HEK293 (cell line): ENCODE measurements around the gene LILRA6.

Experiments used
- CTCF ChIA-PET: fragments of 350-600 bp; formaldehyde crosslinking; extraction: SDS; loops from one replicate; lab custom pipeline; 2021; ENCODE audit warnings: antibody characterized with exemption; lab: Yijun Ruan, JAX
- POLR2A ChIA-PET: fragments of 300-600 bp; formaldehyde crosslinking; extraction: SDS; loops from one replicate; lab custom pipeline; 2020; ENCODE audit warnings: antibody characterized with exemption, inconsistent platforms; lab: Yijun Ruan, JAX
- H3K27ac ChIP-seq: fragments of 200-500 bp; sonication (Bioruptor generic); 2 replicates; pipeline ENCODE4 v1.5.1; 2014; ENCODE audit warnings: low read depth, low read length, control low read depth, inconsistent platforms; ENCODE audit errors: extremely low read depth
- H3K36me3 ChIP-seq, 2 experiments: fragments of 200-500 bp in 1 of 2; sonication (Bioruptor generic) in 1 of 2; 1 replicate in 1 of 2; 2 replicates in 1 of 2; pipeline ENCODE4 v1.5.1; 2014 to 2017; ENCODE audit warnings: inconsistent platforms in 2 of 2, low read length in 2 of 2; ENCODE audit not compliant: control insufficient read depth in 2 of 2, insufficient read depth in 1 of 2
- H3K4me1 ChIP-seq: fragments of 200-500 bp; sonication (Bioruptor generic); 2 replicates; pipeline ENCODE4 v1.5.1; 2014; ENCODE audit warnings: mild to moderate bottlenecking, low read length, inconsistent platforms; ENCODE audit not compliant: control insufficient read depth, insufficient read depth
- H3K4me3 ChIP-seq: 2 replicates; pipeline ENCODE4 v1.5.1; 2011; ENCODE audit warnings: low read depth, mild to moderate bottlenecking, control low read depth, low read length, moderate library complexity
- H3K9me3 ChIP-seq: fragments of 200-500 bp; sonication (Bioruptor generic); 2 replicates; pipeline ENCODE4 v1.5.1; 2014; ENCODE audit warnings: low read depth, low read length, inconsistent platforms; ENCODE audit not compliant: control insufficient read depth, insufficient read depth
- EGR2 ChIP-seq: fragments of 450-650 bp; formaldehyde crosslinking; IDR thresholded peaks from 2 replicates; pipeline ENCODE4 v1.5.1; 2016; ENCODE audit warnings: low read depth, missing biosample characterization, missing genetic modification characterization
- GLIS1 ChIP-seq: fragments of 450-650 bp; formaldehyde crosslinking; IDR thresholded peaks from 2 replicates; pipeline ENCODE4 v1.5.1; 2016; ENCODE audit warnings: missing biosample characterization, missing genetic modification characterization
- KLF1 ChIP-seq: fragments of 450-650 bp; formaldehyde crosslinking; IDR thresholded peaks from 2 replicates; pipeline ENCODE4 v1.5.1; 2016; ENCODE audit warnings: missing biosample characterization, missing genetic modification characterization
- KLF7 ChIP-seq: fragments of 450-650 bp; formaldehyde crosslinking; IDR thresholded peaks from 2 replicates; pipeline ENCODE4 v1.5.1; 2016; ENCODE audit warnings: missing biosample characterization, missing genetic modification characterization, borderline replicate concordance
- KLF8 ChIP-seq: fragments of 450-650 bp; formaldehyde crosslinking; IDR thresholded peaks from 2 replicates; pipeline ENCODE4 v1.5.1; 2016; ENCODE audit warnings: missing biosample characterization, missing genetic modification characterization
- MYNN ChIP-seq: fragments of 450-650 bp; formaldehyde crosslinking; IDR thresholded peaks from 2 replicates; pipeline ENCODE4 v1.5.1; 2016; ENCODE audit warnings: missing biosample characterization, missing genetic modification characterization, borderline replicate concordance
- OSR2 ChIP-seq: fragments of 450-650 bp; formaldehyde crosslinking; IDR thresholded peaks from 2 replicates; pipeline ENCODE4 v1.5.1; 2016; ENCODE audit warnings: missing biosample characterization, missing genetic modification characterization
- SCRT1 ChIP-seq: fragments of 450-650 bp; formaldehyde crosslinking; IDR thresholded peaks from 2 replicates; pipeline ENCODE4 v1.5.1; 2016; ENCODE audit warnings: missing biosample characterization, missing genetic modification characterization, borderline replicate concordance
- ZBTB20 ChIP-seq: fragments of 450-650 bp; formaldehyde crosslinking; IDR thresholded peaks from 2 replicates; pipeline ENCODE4 v1.5.1; 2016; ENCODE audit warnings: missing biosample characterization, missing genetic modification characterization
- ZFHX2 ChIP-seq: fragments of 450-650 bp; formaldehyde crosslinking; conservative IDR thresholded peaks from 2 replicates; pipeline ENCODE4 v1.5.1; 2016; ENCODE audit warnings: missing biosample characterization, missing genetic modification characterization
- ZNF10 ChIP-seq: fragments of 450-650 bp; formaldehyde crosslinking; IDR thresholded peaks from 2 replicates; pipeline ENCODE4 v1.5.1; 2017; ENCODE audit warnings: missing biosample characterization, missing genetic modification characterization
- ZNF140 ChIP-seq: fragments of 450-650 bp; formaldehyde crosslinking; IDR thresholded peaks from 2 replicates; pipeline ENCODE4 v1.5.1; 2016; ENCODE audit warnings: missing biosample characterization, missing genetic modification characterization
- ZNF266 ChIP-seq: fragments of 450-650 bp; formaldehyde crosslinking; IDR thresholded peaks from 2 replicates; pipeline ENCODE4 v1.5.1; 2016; ENCODE audit warnings: missing biosample characterization, missing genetic modification characterization, low read depth
- ZNF341 ChIP-seq: fragments of 450-650 bp; formaldehyde crosslinking; IDR thresholded peaks from 2 replicates; pipeline ENCODE4; 2016; ENCODE audit warnings: low read depth, missing biosample characterization, missing genetic modification characterization
- ZNF423 ChIP-seq: fragments of 450-650 bp; formaldehyde crosslinking; IDR thresholded peaks from 2 replicates; pipeline ENCODE4 v1.5.1; 2016; ENCODE audit warnings: missing biosample characterization, missing genetic modification characterization
- ZNF626 ChIP-seq: fragments of 450-650 bp; sonication (Bioruptor Pico); formaldehyde crosslinking; IDR thresholded peaks from 2 replicates; pipeline ENCODE4 v1.5.1; 2018; ENCODE audit warnings: missing biosample characterization, missing genetic modification characterization, inconsistent platforms
- ZNF660 ChIP-seq: fragments of 450-650 bp; IDR thresholded peaks from 2 replicates; pipeline ENCODE4 v1.5.1; 2018; ENCODE audit warnings: missing biosample characterization, mild to moderate bottlenecking, missing genetic modification characterization
- ZNF776 ChIP-seq: fragments of 450-650 bp; formaldehyde crosslinking; IDR thresholded peaks from 2 replicates; pipeline ENCODE4 v1.5.0; 2017; ENCODE audit warnings: missing biosample characterization, missing genetic modification characterization, borderline replicate concordance
- ZNF777 ChIP-seq: fragments of 450-650 bp; formaldehyde crosslinking; IDR thresholded peaks from 2 replicates; pipeline ENCODE4 v1.5.1; 2017; ENCODE audit warnings: missing biosample characterization, missing genetic modification characterization, borderline replicate concordance
- ZSCAN16 ChIP-seq: fragments of 450-650 bp; formaldehyde crosslinking; IDR thresholded peaks from 2 replicates; pipeline ENCODE4 v1.5.1; 2016; ENCODE audit warnings: missing biosample characterization, missing genetic modification characterization
- ZSCAN5A ChIP-seq: fragments of 450-650 bp; formaldehyde crosslinking; IDR thresholded peaks from 2 replicates; pipeline ENCODE4 v1.5.1; 2016; ENCODE audit warnings: missing biosample characterization, missing genetic modification characterization
- ZXDB ChIP-seq: fragments of 450-650 bp; formaldehyde crosslinking; IDR thresholded peaks from 2 replicates; pipeline ENCODE4 v1.5.1; 2016; ENCODE audit warnings: missing biosample characterization, missing genetic modification characterization
- TF ChIP-seq, protein P1 (sequence below): fragments of 450-650 bp; formaldehyde crosslinking; IDR thresholded peaks from 2 replicates; pipeline ENCODE4 v1.5.1; 2016; ENCODE audit warnings: missing biosample characterization, missing genetic modification characterization
- TF ChIP-seq, protein P2 (sequence below): fragments of 450-650 bp; formaldehyde crosslinking; IDR thresholded peaks from 2 replicates; pipeline ENCODE4 v1.5.1; 2016; ENCODE audit warnings: missing biosample characterization, missing genetic modification characterization

The LILRA6 gene

GRCh38 chr19:54193011-54193410 is 49.6 kb downstream of the LILRA6 start (continued):
- TF ChIP-seq ZNF777 (tag by site-specific recombination) (no peak), ZNF140 (tag by site-specific recombination) (no peak), ZNF776 (tag by site-specific recombination) (no peak)
- TF ChIP-seq, all 188 proteins: peak for 0

- CTCF ChIA-PET = interaction anchor here (0.7 to 1.4 kb wide), 4 partner anchors 9 to 74 kb away, joined by 3 to 5 read pairs (median 4); no protein-coding TSS in a partner anchor
- POLR2A ChIA-PET = interaction anchor here (0.7 to 6.4 kb wide), 8 partner anchors 8 to 276 kb away, joined by 3 to 241 read pairs (median 41); partner anchors contain the start of genes CNOT3, LENG1, RPS9 and TMC4
These were observed 50.7 kb downstream of the LILRA6 start for GRCh38 chr19:54191811-54192453.

DNA sequence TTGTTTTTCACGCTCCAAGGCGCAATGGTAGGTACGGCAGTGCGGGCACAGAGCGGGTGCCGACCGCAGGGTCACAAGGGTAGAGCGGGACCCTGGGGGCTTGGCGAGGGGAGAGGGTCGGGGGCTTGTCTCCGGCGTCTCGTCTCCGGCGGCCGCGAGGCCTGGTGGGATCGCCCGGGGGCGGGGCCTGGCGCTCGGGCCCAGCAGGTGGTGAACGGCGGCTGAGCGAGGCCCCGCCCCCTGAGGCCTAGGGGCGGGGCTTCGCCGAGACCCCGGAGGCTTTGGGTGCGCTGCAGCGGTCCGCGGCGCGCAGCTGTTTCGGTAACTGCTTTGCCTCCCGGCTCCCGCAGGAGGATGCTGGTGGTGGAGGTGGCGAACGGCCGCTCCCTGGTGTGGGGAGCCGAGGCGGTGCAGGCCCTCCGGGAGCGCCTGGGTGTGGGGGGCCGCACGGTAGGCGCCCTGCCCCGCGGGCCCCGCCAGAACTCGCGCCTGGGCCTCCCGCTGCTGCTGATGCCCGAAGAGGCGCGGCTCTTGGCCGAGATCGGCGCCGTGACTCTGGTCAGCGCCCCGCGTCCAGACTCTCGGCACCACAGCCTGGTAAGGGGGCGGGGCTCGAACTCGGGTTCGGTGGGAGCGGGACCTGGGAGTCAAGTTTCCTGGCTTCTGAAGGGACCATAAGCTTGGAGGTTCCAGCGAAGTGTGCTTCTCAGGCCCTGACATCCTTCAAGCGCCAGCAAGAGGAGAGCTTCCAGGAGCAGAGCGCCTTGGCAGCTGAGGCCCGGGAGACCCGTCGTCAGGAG is 51.4 kb downstream of the LILRA6 start, which contains the start of gene TSEN34:
TSS of gene TSEN34 (plus strand) at position 298 of the 800 bp plus-strand sequence. CDS start at position 355, 57 bp downstream.
- Histone ChIP-seq H3K4me3 (peak within 1 kb of the TSS; percentile 64), H3K4me1 (peaks cover 14% of the 10 kb centered on the region), H3K27ac (peak within 1 kb of the TSS; percentile 90), H3K9me3 (no peaks in the 10 kb centered on the region), H3K36me3 (peaks cover 32 to 45% of the 10 kb centered on the region in 2 experiments)
- ChIA-PET POLR2A (interaction anchor here (0.7 to 6.4 kb wide), 10 partner anchors 9 to 272 kb away, joined by 3 to 241 read pairs (median 16); partner anchors contain the start of genes CNOT3, LENG1, LENG9 and PRPF31), CTCF (interaction anchor here (0.7 to 1.5 kb wide), 6 partner anchors 8 to 75 kb away, joined by 3 to 5 read pairs (median 4); no protein-coding TSS in a partner anchor)
- TF ChIP-seq ZFHX2 (peak; percentile 65; the same call in 1 of the 2 replicates), KLF8 (tag by site-specific recombination) (peak; percentile 83; the same call in 1 of the 2 replicates), ZNF341 (peak; percentile 92), ZSCAN16 (tag by site-specific recombination) (no peak), OSR2 (0 out of 2 replicates have a peak, but pooled peaks have one; percentile 11), KLF1 (tag by site-specific recombination) (0 out of 2 replicates have a peak, but pooled peaks have one; percentile 61), ZNF660 (tag by site-specific recombination) (peak; percentile 60; the same call in 1 of the 2 replicates), ZNF626 (tag by site-specific recombination) (no peak), EGR2 (tag by site-specific recombination) (peak; percentile 52; the same call in 1 of the 2 replicates), ZNF10 (tag by site-specific recombination) (peak; percentile 52; the same call in 1 of the 2 replicates), MYNN (tag by site-specific recombination) (no peak), SCRT1 (no peak), GLIS1 (tag by site-specific recombination) (peak; percentile 89), ZNF423 (tag by site-specific recombination) (peak; percentile 70; the same call in 1 of the 2 replicates), ZNF266 (tag by site-specific recombination) (no peak)
- TF ChIP-seq, protein P1, sequence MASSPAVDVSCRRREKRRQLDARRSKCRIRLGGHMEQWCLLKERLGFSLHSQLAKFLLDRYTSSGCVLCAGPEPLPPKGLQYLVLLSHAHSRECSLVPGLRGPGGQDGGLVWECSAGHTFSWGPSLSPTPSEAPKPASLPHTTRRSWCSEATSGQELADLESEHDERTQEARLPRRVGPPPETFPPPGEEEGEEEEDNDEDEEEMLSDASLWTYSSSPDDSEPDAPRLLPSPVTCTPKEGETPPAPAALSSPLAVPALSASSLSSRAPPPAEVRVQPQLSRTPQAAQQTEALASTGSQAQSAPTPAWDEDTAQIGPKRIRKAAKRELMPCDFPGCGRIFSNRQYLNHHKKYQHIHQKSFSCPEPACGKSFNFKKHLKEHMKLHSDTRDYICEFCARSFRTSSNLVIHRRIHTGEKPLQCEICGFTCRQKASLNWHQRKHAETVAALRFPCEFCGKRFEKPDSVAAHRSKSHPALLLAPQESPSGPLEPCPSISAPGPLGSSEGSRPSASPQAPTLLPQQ (tag by site-specific recombination) = peak; percentile 56; the same call in 1 of the 2 replicates

More at GRCh38 chr19:54191811-54192453, 50.7 kb downstream of the LILRA6 start:
- TF ChIP-seq ZBTB20 (peak; percentile 51; the same call in 1 of the 2 replicates), ZSCAN5A (tag by site-specific recombination) (no peak), KLF7 (tag by site-specific recombination) (no peak), ZXDB (tag by site-specific recombination) (no peak)
- TF ChIP-seq, protein P2, sequence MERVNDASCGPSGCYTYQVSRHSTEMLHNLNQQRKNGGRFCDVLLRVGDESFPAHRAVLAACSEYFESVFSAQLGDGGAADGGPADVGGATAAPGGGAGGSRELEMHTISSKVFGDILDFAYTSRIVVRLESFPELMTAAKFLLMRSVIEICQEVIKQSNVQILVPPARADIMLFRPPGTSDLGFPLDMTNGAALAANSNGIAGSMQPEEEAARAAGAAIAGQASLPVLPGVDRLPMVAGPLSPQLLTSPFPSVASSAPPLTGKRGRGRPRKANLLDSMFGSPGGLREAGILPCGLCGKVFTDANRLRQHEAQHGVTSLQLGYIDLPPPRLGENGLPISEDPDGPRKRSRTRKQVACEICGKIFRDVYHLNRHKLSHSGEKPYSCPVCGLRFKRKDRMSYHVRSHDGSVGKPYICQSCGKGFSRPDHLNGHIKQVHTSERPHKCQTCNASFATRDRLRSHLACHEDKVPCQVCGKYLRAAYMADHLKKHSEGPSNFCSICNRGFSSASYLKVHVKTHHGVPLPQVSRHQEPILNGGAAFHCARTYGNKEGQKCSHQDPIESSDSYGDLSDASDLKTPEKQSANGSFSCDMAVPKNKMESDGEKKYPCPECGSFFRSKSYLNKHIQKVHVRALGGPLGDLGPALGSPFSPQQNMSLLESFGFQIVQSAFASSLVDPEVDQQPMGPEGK = no peak
- Histone ChIP-seq H3K4me1 (peaks cover 14% of the 10 kb centered on the region), H3K36me3 (peaks cover 32 to 38% of the 10 kb centered on the region in 2 experiments), H3K4me3 (peak overlapping the region; percentile 64), H3K9me3 (no peaks in the 10 kb centered on the region), H3K27ac (peak overlapping the region; percentile 90)
